Mesothelial cell of epicardium (in vitro differentiated cells): ENCODE results near the gene GHRHR. TPM values are rescaled to one million over a fixed set of nuclear protein-coding genes. Genes with fewer than 3 reads are reported as not detected.

ENCODE experiments used
- DNase-seq, 2 experiments: peaks; one replicate each; pipeline ENCODE4 v3.0.0; 2021; ENCODE audit warnings: low spot score in 2 of 2; ENCODE audit not compliant: unreplicated experiment in 2 of 2
- H3K27ac Mint-ChIP-seq: 2 replicates; pipeline ENCODE4 v1.8.0; 2021; ENCODE audit warnings: mixed read lengths
- H3K27me3 Mint-ChIP-seq: 2 replicates; pipeline ENCODE4 v1.8.0; 2021; ENCODE audit warnings: low read depth, mixed read lengths
- H3K36me3 Mint-ChIP-seq: 2 replicates; pipeline ENCODE4 v1.8.0; 2021; ENCODE audit warnings: mixed read lengths
- H3K4me1 Mint-ChIP-seq: 2 replicates; pipeline ENCODE4 v1.8.0; 2021; ENCODE audit warnings: mixed read lengths
- H3K4me3 Mint-ChIP-seq: 2 replicates; pipeline ENCODE4 v1.8.0; 2021; ENCODE audit warnings: mild to moderate bottlenecking, moderate library complexity, mixed read lengths
- H3K9me3 Mint-ChIP-seq: 2 replicates; pipeline ENCODE4 v1.8.0; 2021; ENCODE audit warnings: mixed read lengths
- CTCF ChIP-seq: fragments of 200-600 bp; sonication (generic); IDR thresholded peaks from one replicate; pipeline ENCODE4 v1.5.0; 2021; ENCODE audit warnings: antibody characterized with exemption; ENCODE audit not compliant: unreplicated experiment
- total RNA-seq: library from RNA; stranded (reverse); gene quantifications from 3 replicates; pipeline ENCODE4 v1.2.1, GENCODE V29; 2021

The GHRHR gene
- total RNA-seq, 1 donor from 2014 or later: not detected

GRCh38 chr7:30932562-30932961 lies 31.2 kb upstream of the GHRHR start:
- TF ChIP-seq CTCF: no peak
- DNase-seq: no peak
- Mint-ChIP-seq H3K27ac (no peak overlapping the region), H3K4me1 (peaks cover 23% of the 10 kb centered on the region), H3K27me3 (no peaks in the 10 kb centered on the region), H3K4me3 (no peak overlapping the region), H3K9me3 (peaks cover 4% of the 10 kb centered on the region), H3K36me3 (no peaks in the 10 kb centered on the region)

- Mint-ChIP-seq H3K4me1 (peaks cover 23% of the 10 kb centered on the region), H3K36me3 (no peaks in the 10 kb centered on the region), H3K27ac (no peak overlapping the region), H3K4me3 (no peak overlapping the region), H3K27me3 (no peaks in the 10 kb centered on the region), H3K9me3 (no peaks in the 10 kb centered on the region)
- DNase-seq: peak in 1 of 2 experiments; percentile 37
- no peak for TF ChIP-seq CTCF
Measured at GRCh38 chr7:30933124-30933974, 30.4 kb upstream of the GHRHR start.

GRCh38 chr7:30934225-30934624 lies 29.5 kb upstream of the GHRHR start:
- H3K4me3 Mint-ChIP-seq: no peak overlapping the region
- H3K27me3 Mint-ChIP-seq: no peaks in the 10 kb centered on the region
- H3K9me3 Mint-ChIP-seq: no peaks in the 10 kb centered on the region
- TF ChIP-seq CTCF: no peak
- H3K36me3 Mint-ChIP-seq: no peaks in the 10 kb centered on the region
- DNase-seq: peak in 1 of 2 experiments; percentile 34
- H3K27ac Mint-ChIP-seq: no peak overlapping the region
- H3K4me1 Mint-ChIP-seq: peaks cover 23% of the 10 kb centered on the region

- H3K36me3 Mint-ChIP-seq: no peaks in the 10 kb centered on the region
- H3K9me3 Mint-ChIP-seq: no peaks in the 10 kb centered on the region
- no peak for DNase-seq
- no peak for TF ChIP-seq CTCF
- peaks cover 22% of the 10 kb centered on the region for H3K4me1 Mint-ChIP-seq
- no peak overlapping the region for H3K27ac Mint-ChIP-seq
- no peak overlapping the region for H3K4me3 Mint-ChIP-seq
- H3K27me3 Mint-ChIP-seq: peaks cover 2% of the 10 kb centered on the region
Measured at GRCh38 chr7:30934732-30935568, 28.8 kb upstream of the GHRHR start.

GRCh38 chr7:30935569-30935877 lies 28.2 kb upstream of the GHRHR start:
- no peaks in the 10 kb centered on the region for H3K36me3 Mint-ChIP-seq
- H3K9me3 Mint-ChIP-seq: no peaks in the 10 kb centered on the region

More at GRCh38 chr7:30935569-30935877, 28.2 kb upstream of the GHRHR start:
- no peak overlapping the region for H3K27ac Mint-ChIP-seq
- H3K4me1 Mint-ChIP-seq: peaks cover 16% of the 10 kb centered on the region
- peaks cover 7% of the 10 kb centered on the region for H3K27me3 Mint-ChIP-seq
- no peak for TF ChIP-seq CTCF
- DNase-seq: no peak
- no peak overlapping the region for H3K4me3 Mint-ChIP-seq
